AG04449 (cell line): ENCODE data around the gene KRTAP1-3.

Experiments used
- CTCF ChIA-PET: fragments of 350-600 bp; formaldehyde crosslinking; extraction: SDS; loops from one replicate; lab custom pipeline; 2021; ENCODE audit warnings: antibody characterized with exemption; lab: Yijun Ruan, JAX
- POLR2A ChIA-PET: fragments of 400-600, 350-600 bp; formaldehyde crosslinking; extraction: SDS; loops from one replicate; lab custom pipeline; 2020; ENCODE audit warnings: antibody characterized with exemption, inconsistent platforms; lab: Yijun Ruan, JAX
- DNase-seq: peaks from one replicate; pipeline ENCODE4 v3.0.0-alpha.2; 2010; ENCODE audit warnings: low read depth, low spot score
- H3K4me3 ChIP-seq: 2 replicates; pipeline ENCODE4 v1.5.1; 2011; ENCODE audit warnings: low read depth, mild to moderate bottlenecking, control low read depth, low read length
- CTCF ChIP-seq: IDR thresholded peaks from one replicate; pipeline ENCODE4 v1.5.1; 2011; ENCODE audit warnings: mild to moderate bottlenecking, moderate library complexity, low read length, control low read depth, inconsistent platforms; ENCODE audit not compliant: insufficient read depth; ENCODE audit errors: missing control alignments

Gene KRTAP1-3

DNA sequence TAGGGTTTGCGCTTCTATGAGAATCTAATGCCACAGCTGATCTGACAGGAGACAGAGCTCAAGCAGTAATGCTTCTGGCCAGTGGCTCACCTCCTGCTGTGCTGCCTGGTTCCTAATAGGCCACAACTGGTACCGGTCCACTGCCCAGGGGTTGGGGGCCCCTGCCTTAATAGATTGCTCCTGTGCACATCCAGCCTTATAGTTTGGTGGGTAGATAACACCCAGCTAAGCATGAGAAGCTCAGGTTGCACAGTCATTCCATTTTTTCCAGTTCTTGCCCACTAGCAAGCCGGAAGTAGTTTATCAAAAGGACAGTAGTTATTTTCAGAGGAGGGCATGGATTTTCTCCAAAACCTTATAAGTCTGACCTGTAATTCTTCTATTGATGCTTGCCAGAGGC lies 15.3 kb downstream of the KRTAP1-3 start:
- DNase-seq: no peak
- POLR2A ChIA-PET: no interaction called here
- no peak overlapping the region for H3K4me3 ChIP-seq
- no peak for TF ChIP-seq CTCF
- CTCF ChIA-PET: interaction anchor here (0.9 to 2.0 kb wide), 3 partner anchors 9 to 529 kb away, joined by 3 to 6 read pairs (median 4); no protein-coding TSS in a partner anchor

DNA sequence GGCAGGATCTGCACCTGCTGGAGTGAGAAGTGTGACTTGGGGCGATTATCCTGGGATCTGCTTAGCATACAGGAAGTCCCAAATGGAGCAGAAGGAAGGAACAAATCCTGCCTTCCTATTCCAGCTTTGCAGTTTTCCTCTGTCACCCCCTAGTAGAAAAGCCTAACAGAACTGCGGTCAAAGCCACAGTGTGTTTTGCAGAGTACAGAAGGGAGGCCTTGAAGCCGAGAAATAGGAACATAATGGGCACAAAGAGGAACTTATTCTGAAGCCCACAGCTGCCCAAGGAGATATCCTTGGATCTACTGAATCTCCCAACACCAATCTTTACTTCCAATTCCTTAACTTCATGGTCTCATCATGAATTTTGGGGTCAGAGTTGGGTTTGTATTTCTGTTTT lies 16.1 kb downstream of the KRTAP1-3 start:
- no peak for TF ChIP-seq CTCF
- DNase-seq: no peak
- CTCF ChIA-PET: interaction anchor here (1.5 to 2.0 kb wide), 2 partner anchors 10 kb away, joined by 5 to 6 read pairs; no protein-coding TSS in a partner anchor
- H3K4me3 ChIP-seq: no peak overlapping the region
- POLR2A ChIA-PET: no interaction called here

DNA sequence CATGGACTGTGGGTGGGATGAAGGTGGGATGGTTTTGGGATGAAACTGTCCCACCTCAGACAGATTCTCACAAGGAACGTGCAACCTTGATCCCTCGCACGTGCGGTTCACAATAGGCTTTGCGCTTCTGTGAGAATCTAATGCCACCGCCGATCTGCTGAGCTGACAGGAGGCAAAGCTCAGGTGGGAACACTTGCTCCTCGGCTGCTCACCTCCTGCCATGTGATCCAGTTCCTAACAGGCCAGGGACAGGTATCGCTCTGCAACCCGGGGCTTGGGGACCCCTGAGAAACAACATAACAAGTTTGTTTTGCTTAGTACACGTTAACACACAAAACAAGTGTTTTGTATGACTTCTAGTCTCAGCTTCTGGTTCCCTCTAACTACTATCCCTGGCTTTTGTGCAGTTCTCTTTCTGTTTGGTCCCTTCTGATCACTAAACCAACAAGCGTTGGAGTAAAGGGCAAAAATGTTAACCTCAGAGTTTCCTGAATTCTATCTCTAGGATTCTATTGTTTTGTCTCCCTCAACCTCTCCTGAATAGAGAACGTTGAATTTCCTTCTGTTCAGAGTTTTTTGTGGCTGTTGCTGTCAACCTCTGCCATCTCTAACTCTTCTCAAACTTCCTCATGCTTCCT lies 18.0 kb downstream of the KRTAP1-3 start:
- H3K4me3 ChIP-seq: no peak overlapping the region
- ChIA-PET POLR2A (no interaction called here), CTCF (no interaction called here)
- DNase-seq: no peak
- TF ChIP-seq CTCF: no peak

GRCh38 chr17:41015454-41015853 lies 19.2 kb downstream of the KRTAP1-3 start:
- ChIA-PET POLR2A (no interaction called here), CTCF (interaction anchor here (0.8 to 1.9 kb wide), 2 partner anchors 10 to 159 kb away, joined by 3 to 6 read pairs; no protein-coding TSS in a partner anchor)
- TF ChIP-seq CTCF: no peak
- no peak overlapping the region for H3K4me3 ChIP-seq
- no peak for DNase-seq

GRCh38 chr17:41013606-41014005 lies 21.1 kb downstream of the KRTAP1-3 start:
- POLR2A ChIA-PET: no interaction called here
- no peak overlapping the region for H3K4me3 ChIP-seq
- CTCF ChIA-PET: interaction anchor here (0.9 to 1.2 kb wide), 2 partner anchors 9 to 10 kb away, joined by 3 to 5 read pairs; no protein-coding TSS in a partner anchor
- TF ChIP-seq CTCF: no peak
- DNase-seq: no peak

- H3K4me3 ChIP-seq: no peak overlapping the region
- POLR2A ChIA-PET: no interaction called here
- TF ChIP-seq CTCF: no peak
- CTCF ChIA-PET: interaction anchor here (1.2 kb wide), 1 partner anchor 9 kb away, joined by 5 read pairs; no protein-coding TSS in a partner anchor
- no peak for DNase-seq
Observed at GRCh38 chr17:41013181-41013580, 21.5 kb downstream of the KRTAP1-3 start.
